Mesothelial cell of epicardium (in vitro differentiated cells): ENCODE results near the gene FAM209B. TPM values are rescaled to one million over a fixed set of nuclear protein-coding genes. Genes with fewer than 3 reads are reported as not detected.

Source experiments
- DNase-seq, 2 experiments: peaks; one replicate each; pipeline ENCODE4 v3.0.0; 2021; ENCODE audit warnings: low spot score in 2 of 2; ENCODE audit not compliant: unreplicated experiment in 2 of 2
- H3K27ac Mint-ChIP-seq: 2 replicates; pipeline ENCODE4 v1.8.0; 2021; ENCODE audit warnings: mixed read lengths
- H3K27me3 Mint-ChIP-seq: 2 replicates; pipeline ENCODE4 v1.8.0; 2021; ENCODE audit warnings: low read depth, mixed read lengths
- H3K36me3 Mint-ChIP-seq: 2 replicates; pipeline ENCODE4 v1.8.0; 2021; ENCODE audit warnings: mixed read lengths
- H3K4me1 Mint-ChIP-seq: 2 replicates; pipeline ENCODE4 v1.8.0; 2021; ENCODE audit warnings: mixed read lengths
- H3K4me3 Mint-ChIP-seq: 2 replicates; pipeline ENCODE4 v1.8.0; 2021; ENCODE audit warnings: mild to moderate bottlenecking, moderate library complexity, mixed read lengths
- H3K9me3 Mint-ChIP-seq: 2 replicates; pipeline ENCODE4 v1.8.0; 2021; ENCODE audit warnings: mixed read lengths
- total RNA-seq: library from RNA; stranded (reverse); gene quantifications from 3 replicates; pipeline ENCODE4 v1.2.1, GENCODE V29; 2021
- TF ChIP-seq, protein P1 (sequence below): fragments of 200-600 bp; sonication (generic); IDR thresholded peaks from one replicate; pipeline ENCODE4 v1.5.0; 2021; ENCODE audit warnings: antibody characterized with exemption; ENCODE audit not compliant: unreplicated experiment

FAM209B gene
- total RNA-seq, 1 donor from 2014 or later = not detected

DNA sequence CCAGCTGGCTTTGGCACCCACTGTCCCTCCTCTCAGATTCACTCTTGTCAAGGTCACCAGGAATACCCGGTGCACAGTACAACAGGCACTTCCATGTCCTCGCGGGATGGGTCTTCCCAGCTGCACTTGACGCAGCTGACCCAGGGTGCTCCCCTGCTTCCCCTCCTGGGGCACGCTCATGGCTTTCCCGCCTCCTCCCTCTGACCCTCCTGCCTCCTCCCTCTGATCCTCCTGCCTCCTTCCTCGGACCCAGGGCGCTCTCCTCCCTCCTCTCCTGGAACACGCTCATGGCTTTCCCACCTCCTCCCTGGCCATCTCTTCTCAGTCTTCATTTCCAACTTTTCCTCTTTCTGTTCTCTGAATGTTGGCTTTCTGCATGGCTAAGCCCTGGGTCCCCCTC lies 42.1 kb downstream of the FAM209B start:
- TF ChIP-seq, protein P1, sequence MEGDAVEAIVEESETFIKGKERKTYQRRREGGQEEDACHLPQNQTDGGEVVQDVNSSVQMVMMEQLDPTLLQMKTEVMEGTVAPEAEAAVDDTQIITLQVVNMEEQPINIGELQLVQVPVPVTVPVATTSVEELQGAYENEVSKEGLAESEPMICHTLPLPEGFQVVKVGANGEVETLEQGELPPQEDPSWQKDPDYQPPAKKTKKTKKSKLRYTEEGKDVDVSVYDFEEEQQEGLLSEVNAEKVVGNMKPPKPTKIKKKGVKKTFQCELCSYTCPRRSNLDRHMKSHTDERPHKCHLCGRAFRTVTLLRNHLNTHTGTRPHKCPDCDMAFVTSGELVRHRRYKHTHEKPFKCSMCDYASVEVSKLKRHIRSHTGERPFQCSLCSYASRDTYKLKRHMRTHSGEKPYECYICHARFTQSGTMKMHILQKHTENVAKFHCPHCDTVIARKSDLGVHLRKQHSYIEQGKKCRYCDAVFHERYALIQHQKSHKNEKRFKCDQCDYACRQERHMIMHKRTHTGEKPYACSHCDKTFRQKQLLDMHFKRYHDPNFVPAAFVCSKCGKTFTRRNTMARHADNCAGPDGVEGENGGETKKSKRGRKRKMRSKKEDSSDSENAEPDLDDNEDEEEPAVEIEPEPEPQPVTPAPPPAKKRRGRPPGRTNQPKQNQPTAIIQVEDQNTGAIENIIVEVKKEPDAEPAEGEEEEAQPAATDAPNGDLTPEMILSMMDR = no peak
- H3K27me3 Mint-ChIP-seq = no peaks in the 10 kb centered on the region
- H3K36me3 Mint-ChIP-seq = no peaks in the 10 kb centered on the region
- no peak overlapping the region for H3K27ac Mint-ChIP-seq
- no peak overlapping the region for H3K4me3 Mint-ChIP-seq
- H3K9me3 Mint-ChIP-seq = no peaks in the 10 kb centered on the region
- DNase-seq = no peak
- peaks cover 10% of the 10 kb centered on the region for H3K4me1 Mint-ChIP-seq

DNA sequence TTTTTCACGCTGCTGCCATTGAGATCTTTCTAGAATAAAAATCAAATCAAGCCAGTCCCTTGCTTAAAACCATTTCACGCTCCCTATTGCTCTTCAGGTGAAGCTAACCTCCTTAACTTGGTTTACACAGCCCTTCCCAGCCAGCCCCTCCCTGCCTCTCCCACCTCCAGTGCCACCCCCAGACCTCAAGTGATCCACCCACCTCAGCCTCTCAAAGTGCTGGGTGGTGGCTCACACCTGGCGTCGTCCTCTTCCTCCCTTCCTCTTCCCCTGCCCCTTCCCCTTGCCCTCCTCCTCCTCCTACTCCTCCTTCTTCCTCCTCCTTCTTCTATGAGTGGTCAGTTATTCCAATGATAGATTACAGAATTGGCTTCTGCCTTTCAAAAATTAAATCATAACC lies 42.9 kb downstream of the FAM209B start:
- Mint-ChIP-seq H3K27me3 (no peaks in the 10 kb centered on the region), H3K4me1 (peaks cover 10% of the 10 kb centered on the region), H3K27ac (no peak overlapping the region), H3K9me3 (no peaks in the 10 kb centered on the region), H3K4me3 (no peak overlapping the region), H3K36me3 (no peaks in the 10 kb centered on the region)
- TF ChIP-seq, protein P1 = no peak
- no peak for DNase-seq

DNA sequence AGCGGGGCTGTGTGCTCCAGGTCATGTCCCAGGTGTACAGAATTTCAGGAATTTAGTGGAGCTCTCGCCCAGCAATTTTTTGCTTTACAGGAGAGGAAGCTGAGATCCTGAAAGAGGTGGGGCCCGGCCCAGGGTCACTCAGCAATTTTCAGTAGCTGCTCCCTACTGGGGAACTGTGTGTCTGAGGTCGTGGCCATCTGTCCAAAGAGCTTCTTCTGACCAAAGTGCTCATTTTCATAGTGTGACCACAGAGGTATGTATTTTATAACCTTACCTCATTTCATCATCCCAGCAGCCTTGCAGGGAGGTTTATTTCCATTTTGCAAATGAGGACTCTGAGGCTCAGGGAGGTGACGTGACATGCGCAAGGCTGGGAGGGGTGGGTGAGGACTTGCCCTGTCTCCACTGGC lies 46.3 kb downstream of the FAM209B start:
- no peak overlapping the region for H3K4me3 Mint-ChIP-seq
- no peaks in the 10 kb centered on the region for H3K27me3 Mint-ChIP-seq
- DNase-seq = no peak
- no peak overlapping the region for H3K27ac Mint-ChIP-seq
- no peaks in the 10 kb centered on the region for H3K36me3 Mint-ChIP-seq
- TF ChIP-seq, protein P1 = no peak
- no peaks in the 10 kb centered on the region for H3K9me3 Mint-ChIP-seq
- H3K4me1 Mint-ChIP-seq = peaks cover 10% of the 10 kb centered on the region

DNA sequence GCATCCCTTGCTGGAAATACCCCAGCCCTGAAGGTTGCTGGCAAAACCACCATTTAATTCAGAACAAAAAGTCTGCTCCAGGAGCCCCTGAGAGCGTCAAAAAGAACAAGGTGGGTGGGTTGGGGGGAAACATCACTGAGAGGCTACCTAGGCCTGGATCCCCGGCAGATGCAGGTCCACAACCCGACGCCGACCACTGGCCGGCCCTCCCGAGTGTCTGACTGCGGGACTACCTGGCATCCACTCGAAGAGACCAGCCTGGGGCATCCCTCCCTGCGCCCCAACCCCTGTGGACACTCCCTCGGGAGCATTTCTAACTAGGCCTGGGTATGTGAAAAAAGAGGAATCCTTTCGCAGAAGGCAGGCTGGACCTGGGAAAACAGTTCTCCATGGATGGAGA lies 47.2 kb downstream of the FAM209B start:
- Mint-ChIP-seq H3K9me3 (no peaks in the 10 kb centered on the region), H3K27ac (no peak overlapping the region), H3K4me3 (no peak overlapping the region), H3K36me3 (no peaks in the 10 kb centered on the region), H3K4me1 (peaks cover 6% of the 10 kb centered on the region), H3K27me3 (no peaks in the 10 kb centered on the region)
- TF ChIP-seq, protein P1 = no peak
- DNase-seq = no peak

DNA sequence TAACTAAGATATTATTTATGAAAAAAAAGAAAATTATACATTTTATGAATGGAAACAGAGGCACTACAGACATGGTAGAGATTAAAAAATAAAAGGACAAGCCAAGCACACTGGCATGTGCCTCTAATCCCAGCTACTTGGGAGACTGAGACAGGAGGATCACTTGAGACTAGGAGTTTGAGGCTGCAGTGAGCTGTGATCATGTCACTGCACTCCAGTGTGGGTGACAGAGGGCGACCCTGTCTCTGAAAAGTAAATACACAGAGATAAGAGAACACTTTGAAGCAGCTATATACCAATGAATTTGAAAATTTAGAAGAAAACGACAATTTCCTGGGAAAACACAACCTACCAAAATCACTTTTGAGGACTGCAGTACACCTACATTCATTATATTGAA lies 48.7 kb downstream of the FAM209B start:
- Mint-ChIP-seq H3K4me3 (no peak overlapping the region), H3K27me3 (no peaks in the 10 kb centered on the region), H3K9me3 (no peaks in the 10 kb centered on the region), H3K36me3 (no peaks in the 10 kb centered on the region), H3K4me1 (peaks cover 6% of the 10 kb centered on the region), H3K27ac (no peak overlapping the region)
- TF ChIP-seq, protein P1 = no peak
- no peak for DNase-seq

DNA sequence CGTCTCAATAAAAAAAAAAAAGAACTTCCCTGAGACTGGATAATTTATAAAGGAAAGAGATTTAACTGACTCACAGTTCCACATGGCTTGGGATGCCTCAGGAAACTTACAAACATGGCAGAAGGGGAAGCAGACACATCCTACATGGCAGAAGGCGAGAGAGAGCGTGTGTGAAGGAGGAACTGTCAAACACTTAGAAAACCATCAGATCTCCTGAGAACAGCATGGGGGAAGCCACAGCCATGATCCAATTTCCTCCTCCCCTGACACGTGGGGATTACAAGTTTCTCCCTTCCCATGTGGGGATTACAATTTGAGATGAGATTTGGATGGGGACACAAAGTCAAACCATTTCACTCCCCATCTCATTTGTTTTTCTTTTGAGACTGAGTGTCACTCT lies 49.5 kb downstream of the FAM209B start:
- TF ChIP-seq, protein P1 = no peak
- DNase-seq = no peak
- H3K9me3 Mint-ChIP-seq = no peaks in the 10 kb centered on the region
- no peak overlapping the region for H3K4me3 Mint-ChIP-seq
- no peaks in the 10 kb centered on the region for H3K36me3 Mint-ChIP-seq
- H3K4me1 Mint-ChIP-seq = peaks cover 11% of the 10 kb centered on the region
- H3K27ac Mint-ChIP-seq = no peak overlapping the region
- no peaks in the 10 kb centered on the region for H3K27me3 Mint-ChIP-seq
